HEK293T (cell line): ENCODE results near the gene SCAND1.

Experiments
- BHLHE40 ChIP-seq: fragments of 450-650 bp; IDR thresholded peaks from 2 replicates; pipeline ENCODE4 v1.6.1; 2016; ENCODE audit warnings: mild to moderate bottlenecking, moderate library complexity, borderline replicate concordance
- SP1 ChIP-seq: fragments of 450-650 bp; IDR thresholded peaks from 2 replicates; pipeline ENCODE4 v1.6.1; 2017

GRCh38 chr20:35947907-35948306 is 6.4 kb downstream of the SCAND1 start:
- no peak for TF ChIP-seq SP1
- no peak for TF ChIP-seq BHLHE40
